ENCODE measurements around the gene SLC22A7.

SLC22A7 gene

DNA sequence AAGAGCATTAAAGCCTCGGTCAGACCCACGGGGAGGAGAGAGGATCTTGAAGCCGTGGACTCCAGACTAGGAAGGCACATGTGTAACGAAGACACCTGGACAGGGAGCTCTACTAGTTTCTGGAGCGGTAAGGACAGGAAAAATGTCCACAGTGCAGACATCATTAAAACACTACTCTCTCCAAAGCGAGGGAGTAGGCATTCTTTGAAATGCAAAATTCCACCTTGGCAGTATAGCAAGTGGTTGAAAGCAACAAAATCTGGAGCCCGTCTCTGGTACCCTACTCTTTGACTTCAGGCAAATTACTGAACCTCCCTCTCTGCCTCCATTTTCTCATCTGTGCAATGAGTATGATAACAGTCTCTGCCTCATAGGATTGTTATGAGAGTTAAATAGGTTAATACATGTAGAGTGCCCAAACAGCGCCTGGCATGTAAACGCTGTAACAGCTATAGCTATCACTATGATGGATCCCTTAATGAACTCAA is 11.0 kb downstream of the SLC22A7 start:
- TF ChIP-seq, protein P1, sequence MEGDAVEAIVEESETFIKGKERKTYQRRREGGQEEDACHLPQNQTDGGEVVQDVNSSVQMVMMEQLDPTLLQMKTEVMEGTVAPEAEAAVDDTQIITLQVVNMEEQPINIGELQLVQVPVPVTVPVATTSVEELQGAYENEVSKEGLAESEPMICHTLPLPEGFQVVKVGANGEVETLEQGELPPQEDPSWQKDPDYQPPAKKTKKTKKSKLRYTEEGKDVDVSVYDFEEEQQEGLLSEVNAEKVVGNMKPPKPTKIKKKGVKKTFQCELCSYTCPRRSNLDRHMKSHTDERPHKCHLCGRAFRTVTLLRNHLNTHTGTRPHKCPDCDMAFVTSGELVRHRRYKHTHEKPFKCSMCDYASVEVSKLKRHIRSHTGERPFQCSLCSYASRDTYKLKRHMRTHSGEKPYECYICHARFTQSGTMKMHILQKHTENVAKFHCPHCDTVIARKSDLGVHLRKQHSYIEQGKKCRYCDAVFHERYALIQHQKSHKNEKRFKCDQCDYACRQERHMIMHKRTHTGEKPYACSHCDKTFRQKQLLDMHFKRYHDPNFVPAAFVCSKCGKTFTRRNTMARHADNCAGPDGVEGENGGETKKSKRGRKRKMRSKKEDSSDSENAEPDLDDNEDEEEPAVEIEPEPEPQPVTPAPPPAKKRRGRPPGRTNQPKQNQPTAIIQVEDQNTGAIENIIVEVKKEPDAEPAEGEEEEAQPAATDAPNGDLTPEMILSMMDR (IDR thresholded peaks at IDR 0.05) = no peak

DNA sequence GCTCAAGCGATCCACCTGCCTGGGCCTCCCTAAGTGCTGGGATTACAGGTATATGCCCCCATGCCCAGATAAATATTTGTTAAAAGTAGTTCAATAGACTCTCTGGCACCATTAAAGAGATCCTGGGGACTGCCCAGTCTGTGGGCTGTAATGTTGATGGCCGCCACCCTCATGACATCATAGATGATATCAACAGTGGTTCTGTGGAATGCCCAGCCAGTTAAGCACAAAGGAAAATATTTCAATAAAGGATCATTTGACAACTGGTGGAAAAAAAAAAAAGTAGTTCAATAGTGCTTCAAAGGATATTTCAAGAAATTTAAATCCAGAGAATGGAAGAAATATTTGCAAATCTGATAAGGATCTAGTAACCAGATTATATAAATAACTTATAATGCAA is 12.1 kb downstream of the SLC22A7 start:
- TF ChIP-seq, protein P1 (IDR thresholded peaks at IDR 0.05) = no peak

DNA sequence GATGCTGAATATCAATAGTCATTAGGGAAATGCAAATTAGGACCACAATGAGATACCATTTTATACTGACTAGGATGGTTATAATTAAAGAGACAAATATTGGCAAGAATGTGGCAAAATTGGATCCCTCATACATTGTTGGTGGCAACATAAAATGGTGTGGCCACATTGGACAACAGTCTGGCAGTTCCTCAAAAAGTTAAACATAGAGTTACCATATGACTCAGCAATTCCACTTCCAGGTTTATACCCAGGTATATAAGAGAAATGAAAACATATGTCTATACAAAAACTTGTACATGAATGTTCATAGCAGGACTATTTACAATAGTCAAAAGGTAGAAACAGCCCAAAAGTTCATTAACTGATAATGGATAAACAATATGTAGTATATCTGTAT is 12.6 kb downstream of the SLC22A7 start:
- TF ChIP-seq, protein P1 (IDR thresholded peaks at IDR 0.05) = no peak

DNA sequence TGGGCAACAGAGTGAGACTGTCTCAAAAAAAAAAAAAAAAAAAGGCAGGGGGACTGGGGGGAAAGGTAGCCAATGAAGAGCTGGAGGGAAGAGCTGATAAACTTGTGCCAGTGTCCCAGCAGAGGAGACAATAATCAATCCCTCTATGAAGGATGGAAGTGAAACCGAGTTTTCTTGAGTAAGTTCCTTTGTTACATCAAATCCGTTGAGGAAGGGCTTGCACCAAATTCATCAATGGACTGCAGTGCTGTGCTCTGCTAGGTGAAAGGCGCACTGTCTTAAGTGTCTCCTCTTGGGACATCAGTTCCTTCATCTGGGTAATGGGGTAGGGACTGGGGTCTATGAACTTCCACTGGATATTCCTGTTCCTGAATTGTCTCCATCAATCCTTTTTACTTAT is 13.6 kb downstream of the SLC22A7 start:
- TF ChIP-seq, protein P1 (IDR thresholded peaks at IDR 0.05) = no peak

DNA sequence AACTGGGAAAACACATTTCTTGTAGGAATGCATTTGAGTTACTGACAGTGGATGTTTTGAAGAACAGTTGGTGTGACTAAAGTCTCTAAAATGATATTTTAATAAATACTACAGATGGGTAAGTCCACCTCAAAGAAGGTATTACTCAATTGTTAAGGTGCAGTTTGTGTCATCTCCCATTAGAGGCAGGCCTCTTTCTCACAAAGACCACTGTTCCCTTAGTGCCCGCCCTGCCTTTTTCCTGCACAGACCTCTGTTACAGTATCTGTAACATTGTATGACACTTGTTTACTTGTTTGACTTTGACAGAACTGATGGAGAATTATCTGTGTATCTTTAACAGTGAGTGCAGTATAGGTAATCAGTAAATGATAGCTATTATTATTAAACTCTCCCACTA is 15.8 kb downstream of the SLC22A7 start:
- TF ChIP-seq, protein P1 (IDR thresholded peaks at IDR 0.05) = no peak

DNA sequence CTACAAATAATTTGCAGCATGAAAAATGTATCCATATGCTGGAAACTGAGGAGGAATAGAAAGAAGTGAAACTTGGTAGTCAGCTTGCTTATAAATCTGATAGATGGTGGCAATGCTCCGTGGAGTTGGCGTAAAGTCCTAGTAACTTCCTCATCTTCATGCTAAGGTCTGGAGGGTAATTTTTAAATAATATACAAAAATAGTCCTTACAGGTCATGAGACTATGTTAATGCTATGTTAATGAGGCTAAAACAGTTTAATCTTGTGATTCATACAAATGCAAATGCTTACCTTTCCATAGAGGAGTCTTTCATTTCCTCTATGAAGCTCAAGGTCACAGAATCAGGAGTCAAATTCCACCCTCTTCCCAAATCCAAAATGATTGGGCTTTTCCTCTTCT is 20.0 kb downstream of the SLC22A7 start:
- TF ChIP-seq, protein P1 (IDR thresholded peaks at IDR 0.05) = no peak

DNA sequence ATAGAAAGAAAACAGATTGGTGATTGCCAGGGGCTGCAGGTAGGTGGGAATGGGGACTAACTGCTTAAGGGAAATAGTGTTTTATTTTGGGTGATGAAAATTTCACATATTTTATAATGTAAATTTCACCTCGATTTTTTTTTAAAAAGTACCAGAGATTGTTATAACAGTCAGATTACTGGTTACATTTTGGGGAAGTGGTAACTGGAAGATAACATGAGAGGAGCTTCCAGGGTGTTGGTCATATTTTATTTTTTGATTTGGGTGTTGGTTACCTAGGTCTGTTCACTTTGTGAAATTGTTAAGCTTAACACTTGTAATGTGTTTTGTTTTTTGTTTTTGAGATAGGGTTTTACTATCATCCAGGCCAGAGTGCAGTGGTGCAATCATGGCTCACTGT is 27.8 kb downstream of the SLC22A7 start:
- TF ChIP-seq, protein P1 (IDR thresholded peaks at IDR 0.05) = no peak

DNA sequence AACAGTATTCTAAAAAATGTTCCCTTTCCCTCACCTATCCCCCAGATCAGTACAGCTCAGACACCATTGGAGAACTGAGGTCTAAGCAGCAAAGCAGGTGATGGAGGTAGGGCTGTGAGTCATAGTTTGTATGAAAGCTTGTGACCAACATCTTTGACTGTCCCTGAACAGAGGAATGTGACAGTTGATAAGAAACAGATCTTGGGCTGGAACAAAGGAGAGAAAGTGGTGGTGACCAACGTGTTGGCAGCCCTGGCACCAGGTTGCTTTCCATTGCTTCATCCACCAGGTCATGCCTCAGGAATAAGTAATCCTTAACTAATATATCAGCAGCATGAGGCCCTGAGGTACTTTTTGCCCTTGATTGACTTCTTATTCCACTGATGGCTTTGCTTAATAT is 30.5 kb downstream of the SLC22A7 start:
- TF ChIP-seq, protein P1 (IDR thresholded peaks at IDR 0.05) = no peak
